Stimulated activated CD4-positive, alpha-beta T cell treated with anti-CD3 and anti-CD28 coated beads, TNF-alpha, amount 100 ng/mL, for 4 hours (primary cell): ENCODE measurements around the gene ZNF280C.
"Not testable (repeated sequence)": the region's sequence is repeated elsewhere in the genome, so short reads cannot be mapped to it uniquely, and the experiment has no call there.

Experiments
- DNase-seq, 3 experiments: peaks; one replicate each; pipeline ENCODE4 v3.0.0-alpha.2; 2020; ENCODE audit warnings: low read depth in 3 of 3

ZNF280C gene

GRCh38 chrX:130262231-130262630, 6.5 kb downstream of the ZNF280C start:
- no peak for DNase-seq

GRCh38 chrX:130261296-130261893, 7.3 kb downstream of the ZNF280C start:
- no peak for DNase-seq

- DNase-seq = no peak
These were observed 8.4 kb downstream of the ZNF280C start for GRCh38 chrX:130260316-130260715.

DNA sequence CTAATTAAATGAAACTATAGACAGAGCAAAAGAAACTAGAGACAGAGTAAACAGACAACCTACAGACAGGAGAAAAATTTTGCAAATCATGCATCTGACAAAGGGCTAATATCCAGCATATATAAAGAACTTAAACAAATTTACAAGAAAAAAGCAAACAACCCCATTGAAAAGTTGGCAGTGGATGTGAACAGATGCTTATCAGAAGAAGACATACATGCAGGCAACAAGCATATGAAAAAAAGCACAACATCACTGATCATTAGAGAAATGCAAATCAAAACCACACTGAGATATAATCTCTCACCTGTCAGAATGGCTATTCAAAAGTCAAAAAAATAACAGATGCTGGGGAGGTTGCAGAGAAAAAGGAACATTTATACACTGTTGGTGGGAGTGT, 14.8 kb downstream of the ZNF280C start:
- no peak for DNase-seq

- no peak for DNase-seq
These were observed 17.0 kb downstream of the ZNF280C start for GRCh38 chrX:130251671-130252070.

DNA sequence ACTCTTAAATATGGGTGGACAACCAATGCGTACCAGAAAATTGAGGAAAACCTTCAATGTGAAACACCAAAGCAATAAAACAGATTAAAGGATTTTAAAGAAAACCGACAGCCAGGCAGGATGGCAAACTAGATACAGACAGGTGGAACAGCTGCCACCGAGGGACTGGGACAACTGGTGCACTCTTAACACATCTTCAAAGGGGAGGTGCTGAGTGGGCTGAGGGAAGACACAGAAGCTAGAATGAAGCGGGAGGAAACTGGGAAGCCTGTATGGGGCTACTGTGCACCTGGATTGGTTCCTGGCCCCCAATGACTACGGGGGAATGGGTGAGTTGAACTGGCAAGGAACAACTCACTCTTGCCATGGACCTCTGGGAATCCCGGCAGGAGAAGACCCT, 20.7 kb downstream of the ZNF280C start:
- DNase-seq = no peak

DNA sequence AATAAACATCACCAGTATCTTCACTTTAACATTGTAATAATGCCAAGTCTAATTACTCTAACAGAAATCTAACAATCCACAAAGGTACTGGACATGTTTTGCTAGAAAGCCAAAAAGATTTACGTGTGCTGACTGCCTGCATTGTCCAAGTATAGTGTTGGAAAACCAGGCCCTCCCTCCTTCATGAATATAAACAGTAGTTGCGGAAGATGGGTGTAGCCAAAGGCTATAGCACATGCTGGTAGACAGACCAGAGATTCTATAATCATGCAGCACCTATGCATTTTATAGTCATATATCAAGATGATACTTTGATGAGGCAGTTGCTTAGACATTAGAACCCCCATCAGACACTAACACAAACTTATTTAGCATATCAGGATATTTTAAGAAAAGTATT, 22.6 kb downstream of the ZNF280C start:
- DNase-seq = no peak

GRCh38 chrX:130245441-130245840, 23.3 kb downstream of the ZNF280C start:
- DNase-seq = no peak

DNA sequence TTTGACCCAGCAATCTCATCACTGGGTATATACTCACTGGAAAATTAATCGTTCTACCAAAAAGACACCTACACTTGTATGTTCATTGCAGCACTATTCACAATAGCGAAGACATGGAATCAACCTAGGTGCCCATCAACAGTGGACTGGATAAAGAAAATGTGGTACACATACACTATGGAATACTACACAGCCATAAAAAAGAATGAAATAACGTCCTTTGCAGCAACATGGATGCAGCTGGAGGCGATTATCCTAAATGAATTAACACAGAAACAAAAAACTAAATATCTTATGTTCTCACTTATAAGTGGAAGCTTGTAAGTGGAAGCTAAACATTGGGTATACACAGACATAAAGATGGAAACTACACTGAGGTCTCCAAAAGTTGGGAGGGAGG, 37.5 kb downstream of the ZNF280C start:
- DNase-seq = not testable (repeated sequence)

- no peak for DNase-seq
These were observed 39.8 kb downstream of the ZNF280C start for GRCh38 chrX:130228871-130229270.

DNA sequence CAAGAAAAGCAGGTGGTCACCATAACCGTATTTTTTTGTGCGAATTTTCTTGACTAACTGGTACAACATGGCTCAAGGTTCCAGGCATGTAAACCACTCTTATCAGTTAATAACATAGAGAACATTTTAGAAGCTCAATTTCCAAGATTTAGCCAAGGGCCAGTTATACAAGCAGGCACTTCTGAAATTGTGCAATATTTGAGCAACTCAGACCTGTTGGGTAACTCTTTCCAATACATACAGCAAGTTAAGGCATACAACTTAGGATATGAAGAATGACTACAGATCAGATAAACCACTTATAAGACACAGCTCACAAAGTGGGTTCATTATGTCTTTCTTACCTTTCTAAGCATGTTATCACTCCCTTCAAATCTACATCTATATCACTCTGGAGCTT, 43.9 kb downstream of the ZNF280C start:
- no peak for DNase-seq

DNA sequence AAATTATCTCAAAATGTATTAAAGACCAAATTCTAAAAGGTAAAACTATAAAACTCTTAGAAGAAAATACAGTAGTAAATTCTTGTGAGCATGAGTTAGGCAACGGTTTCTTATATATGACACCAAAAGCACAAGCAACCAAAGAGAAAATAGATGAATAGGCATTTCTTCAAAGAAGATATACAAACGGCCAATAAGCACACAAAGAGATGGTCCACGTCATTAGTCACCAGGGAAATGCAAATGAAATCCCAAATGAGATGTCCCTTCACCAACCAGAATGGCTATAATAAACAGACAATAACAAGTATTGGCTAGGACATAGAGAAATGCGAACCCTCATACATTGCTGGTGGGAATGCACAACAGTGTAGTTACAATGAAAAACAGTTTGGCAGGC, 52.4 kb downstream of the ZNF280C start:
- DNase-seq = no peak

- no peak for DNase-seq
These were observed 55.3 kb downstream of the ZNF280C start for GRCh38 chrX:130213376-130213775.

- no peak for DNase-seq
These were observed 56.3 kb downstream of the ZNF280C start for GRCh38 chrX:130212371-130212770.

GRCh38 chrX:130211415-130212186, 57.1 kb downstream of the ZNF280C start:
- DNase-seq = no peak

- no peak for DNase-seq
These were observed 64.1 kb downstream of the ZNF280C start for GRCh38 chrX:130204647-130205046.

DNA sequence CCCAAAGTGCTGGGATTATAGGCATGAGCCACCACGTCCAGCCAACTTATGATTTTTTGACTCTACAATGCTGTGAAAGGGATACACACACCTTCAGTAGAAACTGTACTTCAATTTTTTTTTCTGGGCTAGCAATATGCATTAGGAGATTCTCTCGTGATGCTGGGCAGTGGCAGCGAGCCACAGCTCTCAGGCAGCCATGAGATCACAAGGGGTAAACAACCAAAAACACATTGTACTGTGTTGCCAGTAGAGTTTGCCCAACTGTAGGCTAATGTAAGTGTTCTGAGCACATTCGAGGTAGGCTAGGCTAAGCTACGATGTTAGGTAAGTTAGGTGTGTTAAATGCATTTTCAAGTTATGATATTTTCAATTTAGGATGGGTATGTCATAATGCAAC, 71.2 kb downstream of the ZNF280C start:
- DNase-seq = no peak

DNA sequence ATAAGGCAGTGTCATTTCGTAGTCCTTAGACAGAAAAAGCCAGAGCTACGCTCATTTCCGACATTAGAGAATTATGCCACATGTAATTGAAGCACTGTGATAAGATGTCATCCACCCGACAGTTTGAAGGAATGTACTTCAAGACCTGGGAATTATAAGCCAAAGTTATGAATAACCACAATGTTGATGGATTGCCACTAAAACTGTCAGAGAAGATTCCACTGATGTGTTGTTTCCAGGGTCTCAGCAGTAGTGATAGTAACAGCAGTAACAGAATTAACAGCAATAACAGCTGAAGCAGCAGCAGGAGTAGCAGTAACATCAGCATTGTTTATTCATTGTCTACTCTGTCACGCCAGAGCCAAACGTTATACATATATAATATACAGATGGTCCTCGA, 72.2 kb downstream of the ZNF280C start:
- DNase-seq = no peak

DNA sequence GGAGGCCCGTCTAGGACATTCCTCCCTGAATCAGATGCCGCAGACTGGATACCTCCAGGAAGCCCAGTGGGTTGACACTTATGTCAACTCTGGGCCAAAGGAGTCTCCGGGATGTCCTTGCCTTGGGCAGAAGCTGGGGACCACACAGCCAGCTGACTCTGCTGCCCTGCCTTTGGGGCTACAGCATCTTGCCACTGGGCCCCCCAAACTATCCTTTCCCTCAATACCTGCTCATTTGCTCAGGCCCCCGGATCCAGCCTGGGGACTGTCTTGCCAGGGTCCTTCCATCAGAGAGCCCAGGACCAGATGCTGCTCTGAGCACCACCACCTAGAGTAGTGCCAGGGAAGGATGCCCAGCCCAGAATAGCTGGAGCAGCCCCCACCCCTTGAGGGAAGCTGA, 77.9 kb downstream of the ZNF280C start:
- no peak for DNase-seq

- DNase-seq = no peak
These were observed 82.0 kb downstream of the ZNF280C start for GRCh38 chrX:130186651-130187050.

GRCh38 chrX:130184857-130185256, 83.8 kb downstream of the ZNF280C start:
- no peak for DNase-seq

GRCh38 chrX:130184168-130184567, 84.5 kb downstream of the ZNF280C start:
- DNase-seq = no peak

GRCh38 chrX:130179579-130180215, 89.0 kb downstream of the ZNF280C start:
- DNase-seq = no peak
